HG03575 (cell line): Measurements from ENCODE around the gene KLK3.
"Not testable (repeated sequence)": the region's sequence is repeated elsewhere in the genome, so short reads cannot be mapped to it uniquely, and the experiment has no call there.

Experiments
- ATAC-seq: cut with Tn5 transposase; IDR thresholded peaks from one replicate; pipeline ENCODE4 v1.9.1; 2021; ENCODE audit not compliant: unreplicated experiment, insufficient number of reproducible peaks, low FRiP score; ENCODE audit errors: extremely low read depth

KLK3 gene

GRCh38 chr19:50854636-50855410, at the start of gene KLK3:
Gene KLK3 (plus strand): TSS chr19:50854915. CDS start chr19:50854956, 41 bp downstream.
- ATAC-seq: no peak

GRCh38 chr19:50808856-50809255, 45.9 kb upstream of the KLK3 start:
- ATAC-seq: no peak

GRCh38 chr19:50811622-50812238, 43.0 kb upstream of the KLK3 start:
- not testable (repeated sequence) for ATAC-seq

GRCh38 chr19:50812474-50812873, 42.2 kb upstream of the KLK3 start:
- ATAC-seq: no peak

GRCh38 chr19:50814883-50815282, 39.8 kb upstream of the KLK3 start:
- no peak for ATAC-seq

- ATAC-seq: no peak
Measured at GRCh38 chr19:50815439-50815838, 39.3 kb upstream of the KLK3 start.

- ATAC-seq: no peak
Measured at GRCh38 chr19:50817941-50818858, 36.5 kb upstream of the KLK3 start.

- ATAC-seq: no peak
Measured at GRCh38 chr19:50818859-50819472, 35.7 kb upstream of the KLK3 start.

- no peak for ATAC-seq
Measured at GRCh38 chr19:50819636-50820035, 35.1 kb upstream of the KLK3 start.

- no peak for ATAC-seq
Measured at GRCh38 chr19:50820086-50820485, 34.6 kb upstream of the KLK3 start.

GRCh38 chr19:50820549-50821247, 34.0 kb upstream of the KLK3 start:
- ATAC-seq: no peak

- no peak for ATAC-seq
Measured at GRCh38 chr19:50821248-50821612, 33.5 kb upstream of the KLK3 start.

- no peak for ATAC-seq
Measured at GRCh38 chr19:50821622-50822021, 33.1 kb upstream of the KLK3 start.

- ATAC-seq: no peak
Measured at GRCh38 chr19:50822661-50823208, 32.0 kb upstream of the KLK3 start.

GRCh38 chr19:50823389-50824042, 31.2 kb upstream of the KLK3 start, which contains the start of gene KLK1:
Gene KLK1 (minus strand): TSS chr19:50823787. CDS start chr19:50823748, 39 bp downstream.
- no peak for ATAC-seq

GRCh38 chr19:50826492-50827240, 28.0 kb upstream of the KLK3 start:
- ATAC-seq: no peak

- ATAC-seq: no peak
Measured at GRCh38 chr19:50827476-50827875, 27.2 kb upstream of the KLK3 start.
